HG03342 (cell line): Measurements from ENCODE around the gene REPS1.
A peak's percentile ranks its signal among the peaks of the same experiment; 100 is the strongest.

Source experiments
- ATAC-seq: cut with Tn5 transposase; IDR thresholded peaks from one replicate; pipeline ENCODE4 v1.9.1; 2021; ENCODE audit warnings: mild to moderate bottlenecking, moderate library complexity; ENCODE audit not compliant: unreplicated experiment

The REPS1 gene

GRCh38 chr6:138931660-138932059, 56.4 kb downstream of the REPS1 start:
- ATAC-seq, result no peak

DNA sequence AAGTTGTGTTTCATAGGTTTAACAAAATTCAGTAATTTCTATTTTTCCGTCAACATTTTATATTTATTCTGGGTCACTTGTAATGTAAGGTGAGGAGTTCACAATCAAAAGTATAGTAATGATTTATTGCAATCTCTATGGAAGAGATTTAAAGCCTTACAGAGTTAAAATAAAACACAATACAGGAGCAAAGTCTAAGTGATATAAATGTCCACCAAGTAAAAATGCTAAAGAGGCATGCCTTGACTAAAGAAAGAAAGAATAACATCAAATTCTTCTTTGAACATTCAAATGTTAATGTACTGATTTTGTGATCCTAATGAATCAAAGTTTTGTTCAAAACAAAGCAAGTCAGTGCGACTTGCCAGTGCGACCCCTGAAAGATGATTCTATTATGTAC, 61.5 kb downstream of the REPS1 start:
- ATAC-seq, result no peak

DNA sequence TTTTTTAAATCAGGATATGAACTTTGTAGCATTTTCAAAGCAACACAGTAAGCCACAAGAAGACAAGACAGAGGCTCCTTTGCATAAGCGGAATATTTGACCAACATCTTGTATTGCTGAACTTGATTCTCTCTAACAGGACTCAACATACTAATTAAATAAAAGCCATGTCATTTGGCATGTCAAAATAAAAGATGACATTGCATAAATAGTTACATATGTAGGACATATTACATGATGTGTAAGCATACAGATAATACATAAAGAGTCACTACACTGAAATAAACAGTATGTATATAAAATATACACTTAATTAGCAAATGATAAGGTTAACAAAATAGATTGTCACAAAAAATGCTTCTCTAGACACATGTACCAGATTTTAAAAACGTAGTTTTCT, 62.2 kb downstream of the REPS1 start:
- no peak for ATAC-seq

GRCh38 chr6:138923561-138923960, 64.5 kb downstream of the REPS1 start:
- no peak for ATAC-seq

- ATAC-seq, result no peak
Measured at GRCh38 chr6:138920906-138921305, 67.1 kb downstream of the REPS1 start.

- ATAC-seq, result no peak
Measured at GRCh38 chr6:138914701-138915100, 73.4 kb downstream of the REPS1 start.

DNA sequence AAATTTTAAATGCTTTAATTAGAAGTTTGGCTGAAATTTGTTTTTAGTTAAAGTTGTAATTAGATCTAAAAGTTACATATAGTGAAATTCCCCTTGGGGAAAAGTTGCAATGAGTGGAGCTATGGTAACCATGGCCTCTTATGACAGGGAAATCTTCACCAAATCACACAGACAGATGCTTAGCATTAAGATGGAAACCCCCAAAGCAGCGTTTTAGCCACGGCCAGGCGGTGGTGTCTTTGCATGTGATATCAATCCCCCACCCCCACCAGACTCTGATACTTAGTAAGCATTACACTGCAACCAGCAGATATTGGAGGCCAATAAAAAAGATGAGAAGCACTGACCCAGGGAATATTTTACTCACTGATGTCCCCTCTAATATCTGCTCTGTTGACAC, 75.7 kb downstream of the REPS1 start:
- no peak for ATAC-seq

- no peak for ATAC-seq
Measured at GRCh38 chr6:138909975-138910374, 78.1 kb downstream of the REPS1 start.

GRCh38 chr6:138909511-138909910, 78.5 kb downstream of the REPS1 start:
- no peak for ATAC-seq

DNA sequence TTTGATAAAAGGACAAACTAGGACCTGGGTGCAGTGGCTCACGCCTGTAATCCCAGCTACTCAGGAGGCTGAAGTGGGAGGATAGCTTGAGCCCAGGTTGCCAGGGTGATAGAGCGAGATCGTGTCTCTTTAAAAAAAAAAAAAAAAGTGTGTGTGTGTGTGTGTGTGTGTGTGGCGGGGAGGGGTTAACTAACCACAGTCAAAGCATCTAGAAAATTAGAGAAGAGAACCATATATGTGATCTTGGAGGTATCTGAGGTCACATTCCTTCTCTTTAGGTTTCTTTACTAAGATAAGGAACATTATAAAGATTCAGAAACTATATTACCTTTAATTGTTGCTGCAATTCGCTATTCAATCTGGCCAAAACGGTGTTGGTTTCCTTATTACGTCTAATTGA, 80.9 kb downstream of the REPS1 start:
- ATAC-seq, result no peak

GRCh38 chr6:138897031-138897430, 91.0 kb downstream of the REPS1 start:
- no peak for ATAC-seq

DNA sequence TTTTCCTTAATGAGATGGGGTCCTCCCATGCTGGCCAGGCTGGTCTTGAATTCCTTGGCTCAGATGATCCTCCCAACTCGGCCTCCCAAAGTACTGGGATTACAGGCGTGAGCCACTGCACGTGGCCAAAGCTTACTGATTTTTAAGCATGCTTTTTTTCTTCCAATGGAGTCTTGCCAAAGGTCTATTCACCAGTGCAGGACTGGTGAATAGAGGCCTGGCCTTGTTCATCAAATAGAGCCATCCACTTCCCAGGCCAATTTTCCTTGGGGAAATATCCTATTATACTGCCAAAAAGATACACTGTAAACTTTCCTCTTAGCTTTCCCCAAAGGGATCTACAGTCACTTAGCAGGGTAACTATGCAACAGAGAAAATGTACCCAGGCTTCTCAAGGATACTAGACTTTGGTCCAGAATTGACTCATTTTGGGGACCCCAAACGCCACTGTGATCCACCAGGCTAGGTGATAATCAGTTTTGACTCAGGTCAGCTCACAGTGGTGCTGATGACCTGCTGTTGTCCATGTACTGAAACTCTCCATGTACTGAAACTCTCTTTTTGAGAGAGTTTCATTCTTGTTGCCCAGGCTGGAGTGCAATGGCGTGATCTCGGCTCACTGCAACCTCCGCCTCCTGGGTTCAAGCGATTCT, 91.8 kb downstream of the REPS1 start:
- no peak for ATAC-seq

DNA sequence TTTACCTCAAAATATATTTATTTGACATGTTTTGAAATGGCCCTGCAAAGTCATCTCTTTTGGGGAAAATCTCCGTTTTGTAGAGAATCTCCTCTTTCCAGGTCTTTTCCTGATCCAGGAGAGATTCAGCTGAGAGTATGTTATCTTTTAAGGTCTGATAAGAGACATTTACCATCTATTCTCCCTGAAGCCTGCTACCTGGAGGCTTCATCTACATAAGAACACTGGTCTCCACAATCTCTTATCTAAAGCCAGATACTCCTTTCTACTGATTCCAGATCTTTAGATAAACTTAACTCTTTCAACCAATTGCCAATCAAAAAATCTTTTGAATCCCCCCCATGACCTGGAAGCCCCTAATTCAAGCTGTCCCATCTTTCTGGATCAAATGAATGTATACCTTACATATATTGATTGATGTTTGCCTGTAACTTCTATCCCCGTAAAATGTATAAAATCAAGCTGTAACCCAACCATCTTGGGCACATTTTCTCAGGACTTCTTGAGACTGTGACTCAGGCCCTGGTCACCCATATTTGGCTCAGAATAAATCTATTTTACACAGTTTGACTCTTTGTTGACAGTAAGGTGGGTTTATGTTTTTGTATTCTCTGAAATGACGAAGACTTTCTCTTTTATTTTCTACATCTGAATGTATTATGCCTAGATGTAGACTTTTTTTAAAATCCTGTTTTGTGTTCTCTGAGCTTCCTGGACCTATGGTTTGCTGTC, 96.6 kb downstream of the REPS1 start:
- no peak for ATAC-seq

GRCh38 chr6:138885156-138885819, 102.8 kb downstream of the REPS1 start:
- no peak for ATAC-seq

DNA sequence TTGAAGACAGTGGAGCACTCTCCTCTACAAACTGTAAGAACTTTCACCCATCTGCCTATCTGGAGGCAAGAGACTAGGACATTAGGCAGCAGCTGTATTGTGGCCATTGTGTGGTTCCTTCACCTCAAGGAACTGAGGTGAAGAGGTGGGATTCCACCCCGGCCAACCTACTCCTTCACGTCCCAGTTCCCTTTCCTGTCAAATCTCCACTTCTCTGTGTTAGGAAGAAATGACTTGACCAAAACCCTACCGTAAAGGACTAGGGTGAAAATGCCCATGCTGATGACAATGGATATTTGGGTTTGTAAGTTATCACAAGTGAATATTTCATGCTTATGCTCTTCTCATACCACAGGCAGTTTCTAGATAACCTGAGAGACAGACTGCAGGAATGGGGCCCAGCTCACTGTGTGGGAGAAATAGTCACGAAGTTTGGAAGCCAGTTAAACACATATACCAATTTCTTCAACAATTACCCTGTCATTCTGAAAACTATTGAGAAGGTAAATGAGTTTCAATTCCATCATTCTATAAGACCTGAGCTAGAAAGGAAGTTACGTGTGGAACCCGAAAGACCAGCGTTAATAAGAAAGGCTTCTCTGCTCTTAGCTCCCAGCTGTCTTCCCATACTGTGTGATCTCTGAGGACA, 105.6 kb downstream of the REPS1 start:
- peak; percentile 70 for ATAC-seq

DNA sequence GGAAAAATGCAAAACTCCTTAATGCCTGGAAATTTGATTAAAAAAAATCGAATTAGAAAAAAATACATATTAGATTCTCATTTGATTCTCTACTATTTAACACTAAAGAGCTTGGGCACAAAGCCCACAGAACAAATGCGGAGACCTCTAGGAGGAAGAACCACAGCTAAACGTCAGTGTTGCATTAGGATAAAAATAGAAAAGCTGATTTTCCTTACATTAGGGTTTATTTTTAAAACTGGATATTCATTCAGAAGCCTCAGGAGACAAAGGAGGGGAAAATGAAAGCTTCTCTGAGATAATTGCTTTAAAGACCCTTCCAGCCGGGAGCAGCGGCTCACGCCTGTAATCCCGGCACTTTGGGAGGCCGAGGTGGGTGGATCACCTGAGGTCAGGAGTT, 114.9 kb downstream of the REPS1 start:
- ATAC-seq, result no peak

- ATAC-seq, result no peak
Measured at GRCh38 chr6:138869398-138869797, 118.7 kb downstream of the REPS1 start.

DNA sequence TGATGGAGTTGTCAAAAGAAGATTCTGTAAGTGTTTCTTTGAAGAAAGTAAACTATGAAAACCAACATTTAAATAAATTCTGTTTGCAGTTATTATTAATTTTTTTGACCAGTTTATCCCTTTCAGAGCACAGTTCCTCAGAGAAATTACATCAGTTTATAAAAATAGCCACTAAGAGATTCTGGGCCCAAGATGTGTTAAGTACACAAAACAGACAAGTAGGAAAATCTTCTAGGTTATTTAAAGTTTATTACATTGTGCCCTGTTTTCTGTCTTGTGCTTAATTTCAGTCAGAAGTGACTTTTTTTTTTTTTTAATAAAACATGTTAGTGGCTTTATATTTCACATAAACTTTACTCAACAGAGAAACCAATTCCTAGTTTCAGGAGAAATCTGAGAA, 119.9 kb downstream of the REPS1 start:
- ATAC-seq, result no peak

- ATAC-seq, result no peak
Measured at GRCh38 chr6:138865480-138866109, 122.5 kb downstream of the REPS1 start.

DNA sequence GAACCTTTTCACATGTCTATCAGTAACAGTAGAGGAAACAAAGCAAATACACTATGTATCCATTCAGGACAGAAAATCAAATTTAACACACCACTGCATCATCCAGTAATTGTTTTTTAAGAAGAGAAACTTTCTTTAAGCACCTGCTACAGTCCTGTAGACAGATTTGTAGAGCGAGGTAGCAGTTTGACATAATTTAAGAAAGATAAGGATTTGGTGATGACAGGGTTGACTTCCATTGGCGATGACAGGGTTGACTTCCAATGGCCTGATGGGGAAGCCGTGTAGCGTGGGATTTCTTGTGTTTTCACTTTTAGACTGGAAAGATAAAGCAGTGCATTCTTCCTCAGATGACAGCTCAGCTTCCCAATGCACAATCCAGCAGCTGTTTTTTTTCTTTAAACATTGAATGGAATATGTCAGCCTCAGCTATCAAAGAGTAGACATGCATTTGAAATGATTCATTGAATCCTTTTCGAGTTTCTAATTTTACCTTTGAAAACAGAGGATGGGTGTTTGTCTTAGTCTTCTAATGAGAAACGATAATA, 123.6 kb downstream of the REPS1 start:
- no peak for ATAC-seq

- no peak for ATAC-seq
Measured at GRCh38 chr6:138863321-138863720, 124.7 kb downstream of the REPS1 start.
